KOPT-K1 (cell line): Measurements from ENCODE around the gene CLCN1.

Experiments
- H3K27ac ChIP-seq: fragments of 200-600 bp; sonication (generic); 2 replicates; pipeline ENCODE4 v1.5.1; 2016; ENCODE audit warnings: antibody characterized with exemption, mild to moderate bottlenecking, low read depth, low read length; ENCODE audit not compliant: poor library complexity, severe bottlenecking
- H3K36me3 ChIP-seq: fragments of 200-600 bp; sonication (generic); 2 replicates; pipeline ENCODE4 v1.5.1; 2017; ENCODE audit warnings: antibody characterized with exemption, mild to moderate bottlenecking, low read length, moderate library complexity; ENCODE audit not compliant: insufficient read depth
- H3K9me3 ChIP-seq: fragments of 200-600 bp; sonication (generic); 2 replicates; pipeline ENCODE4 v1.5.1; 2017; ENCODE audit warnings: antibody characterized with exemption, low read length, mild to moderate bottlenecking; ENCODE audit not compliant: insufficient read depth, poor library complexity, severe bottlenecking

CLCN1 gene

GRCh38 chr7:143337216-143337615 lies 21.3 kb downstream of the CLCN1 start:
- peaks cover 3% of the 10 kb centered on the region for H3K9me3 ChIP-seq
- no peaks in the 10 kb centered on the region for H3K36me3 ChIP-seq
- no peak overlapping the region for H3K27ac ChIP-seq

GRCh38 chr7:143341842-143342241 lies 25.9 kb downstream of the CLCN1 start:
- no peaks in the 10 kb centered on the region for H3K36me3 ChIP-seq
- no peak overlapping the region for H3K27ac ChIP-seq
- peaks cover 3% of the 10 kb centered on the region for H3K9me3 ChIP-seq

- H3K27ac ChIP-seq: no peak overlapping the region
- no peaks in the 10 kb centered on the region for H3K9me3 ChIP-seq
- no peaks in the 10 kb centered on the region for H3K36me3 ChIP-seq
These were observed 27.7 kb downstream of the CLCN1 start for GRCh38 chr7:143343596-143343995.

- no peaks in the 10 kb centered on the region for H3K36me3 ChIP-seq
- no peaks in the 10 kb centered on the region for H3K9me3 ChIP-seq
- no peak overlapping the region for H3K27ac ChIP-seq
These were observed 29.6 kb downstream of the CLCN1 start for GRCh38 chr7:143345428-143345900.

GRCh38 chr7:143346018-143346417 lies 30.1 kb downstream of the CLCN1 start:
- Histone ChIP-seq H3K9me3 (no peaks in the 10 kb centered on the region), H3K27ac (no peak overlapping the region), H3K36me3 (no peaks in the 10 kb centered on the region)

GRCh38 chr7:143347950-143348349 lies 32.0 kb downstream of the CLCN1 start:
- Histone ChIP-seq H3K27ac (no peak overlapping the region), H3K36me3 (no peaks in the 10 kb centered on the region), H3K9me3 (no peaks in the 10 kb centered on the region)

- Histone ChIP-seq H3K27ac (no peak overlapping the region), H3K36me3 (no peaks in the 10 kb centered on the region), H3K9me3 (no peaks in the 10 kb centered on the region)
These were observed 35.1 kb downstream of the CLCN1 start for GRCh38 chr7:143351060-143351459.

GRCh38 chr7:143351574-143351973 lies 35.7 kb downstream of the CLCN1 start:
- no peaks in the 10 kb centered on the region for H3K36me3 ChIP-seq
- no peaks in the 10 kb centered on the region for H3K9me3 ChIP-seq
- H3K27ac ChIP-seq: no peak overlapping the region

GRCh38 chr7:143352531-143353002 lies 36.7 kb downstream of the CLCN1 start:
- H3K36me3 ChIP-seq: no peaks in the 10 kb centered on the region
- no peaks in the 10 kb centered on the region for H3K9me3 ChIP-seq
- no peak overlapping the region for H3K27ac ChIP-seq

GRCh38 chr7:143354376-143354775 lies 38.5 kb downstream of the CLCN1 start:
- no peaks in the 10 kb centered on the region for H3K36me3 ChIP-seq
- H3K9me3 ChIP-seq: no peaks in the 10 kb centered on the region

GRCh38 chr7:143354965-143355364 lies 39.1 kb downstream of the CLCN1 start:
- Histone ChIP-seq H3K36me3 (no peaks in the 10 kb centered on the region), H3K27ac (no peak overlapping the region), H3K9me3 (no peaks in the 10 kb centered on the region)

More at GRCh38 chr7:143354376-143354775, 38.5 kb downstream of the CLCN1 start:
- no peak overlapping the region for H3K27ac ChIP-seq

- H3K36me3 ChIP-seq: no peaks in the 10 kb centered on the region
- no peak overlapping the region for H3K27ac ChIP-seq
- H3K9me3 ChIP-seq: no peaks in the 10 kb centered on the region
These were observed 39.8 kb downstream of the CLCN1 start for GRCh38 chr7:143355450-143356385.

- Histone ChIP-seq H3K36me3 (no peaks in the 10 kb centered on the region), H3K9me3 (no peaks in the 10 kb centered on the region), H3K27ac (no peak overlapping the region)
These were observed 40.6 kb downstream of the CLCN1 start for GRCh38 chr7:143356414-143357050.

- Histone ChIP-seq H3K36me3 (no peaks in the 10 kb centered on the region), H3K9me3 (no peaks in the 10 kb centered on the region), H3K27ac (no peak overlapping the region)
These were observed 42.7 kb downstream of the CLCN1 start for GRCh38 chr7:143358626-143359025.

GRCh38 chr7:143359771-143360353 lies 44.0 kb downstream of the CLCN1 start:
- Histone ChIP-seq H3K27ac (no peak overlapping the region), H3K36me3 (no peaks in the 10 kb centered on the region), H3K9me3 (no peaks in the 10 kb centered on the region)
